HG02588 (cell line): ENCODE measurements around the gene CSTB.

Source experiments
- ATAC-seq: cut with Tn5 transposase; IDR thresholded peaks from one replicate; pipeline ENCODE4 v1.9.1; 2021; ENCODE audit warnings: mild to moderate bottlenecking, moderate library complexity; ENCODE audit not compliant: unreplicated experiment

Gene CSTB

GRCh38 chr21:43793243-43793642, 17.1 kb upstream of the CSTB start:
- ATAC-seq, result no peak

GRCh38 chr21:43792406-43792805, 16.3 kb upstream of the CSTB start:
- no peak for ATAC-seq

DNA sequence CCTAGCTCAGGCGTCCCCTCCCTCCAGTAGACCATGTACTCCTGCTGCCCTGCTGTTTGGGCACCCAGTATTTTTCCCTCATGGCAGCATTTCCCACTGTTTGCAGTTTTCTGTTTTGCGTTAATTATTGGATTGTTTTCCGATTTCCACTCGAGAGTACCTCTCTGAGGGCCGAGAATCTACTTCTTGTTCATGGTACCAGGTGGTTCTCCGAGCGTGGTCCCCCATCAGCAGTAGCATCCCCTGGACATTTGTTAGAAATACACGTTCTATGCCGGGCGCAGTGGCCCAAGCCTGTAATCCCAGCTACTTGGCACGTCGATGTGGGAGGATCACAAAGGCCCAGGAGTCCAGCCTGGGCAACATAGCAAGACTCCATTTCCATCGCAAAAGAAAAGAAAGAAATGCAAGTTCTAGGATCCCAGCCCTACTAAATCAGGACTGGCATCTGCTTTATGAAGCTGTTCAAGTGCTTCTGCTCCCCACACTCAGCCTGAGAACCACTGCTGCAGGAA, 14.0 kb upstream of the CSTB start:
- ATAC-seq, result no peak

DNA sequence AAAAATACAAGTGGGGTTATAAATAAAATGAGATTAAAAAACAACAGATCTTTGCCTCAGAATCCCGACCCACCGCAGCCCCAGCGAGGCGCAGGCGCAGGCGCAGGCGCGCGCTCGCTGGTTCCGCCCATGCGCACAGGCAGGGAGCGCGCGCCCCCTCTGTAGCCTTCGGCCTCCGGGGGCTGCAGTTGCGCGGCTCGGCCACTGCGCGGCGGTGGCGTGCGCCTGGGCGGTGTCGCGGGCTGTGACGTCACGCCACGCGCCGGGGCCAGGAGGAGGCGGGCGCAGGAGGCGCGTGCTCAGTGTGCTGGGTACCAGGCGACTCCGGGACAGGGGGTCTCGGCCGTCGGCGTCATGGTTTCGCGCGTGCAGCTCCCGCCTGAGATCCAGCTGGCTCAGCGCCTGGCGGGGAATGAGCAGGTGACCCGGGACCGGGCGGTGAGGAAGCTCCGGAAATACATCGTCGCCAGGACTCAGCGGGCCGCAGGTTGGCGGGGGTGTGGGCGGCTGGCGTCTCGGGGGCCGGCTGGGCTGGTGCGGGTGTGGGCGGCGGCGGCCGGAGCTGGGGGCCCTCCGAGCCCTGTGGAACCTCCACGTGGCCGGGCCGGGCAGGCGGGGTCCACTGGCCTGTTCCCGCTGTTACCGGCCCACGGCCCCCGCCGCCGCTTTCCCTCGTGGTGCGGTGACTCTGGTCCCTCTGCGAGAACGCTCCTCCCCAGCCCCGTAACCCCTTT, 13.3 kb upstream of the CSTB start, which contains the start of gene RRP1:
Gene RRP1, plus strand, starts transcription at position 302 of the 734 bp plus-strand sequence. Its CDS starts 53 bp downstream, at position 355.
- peak; percentile 77 for ATAC-seq

DNA sequence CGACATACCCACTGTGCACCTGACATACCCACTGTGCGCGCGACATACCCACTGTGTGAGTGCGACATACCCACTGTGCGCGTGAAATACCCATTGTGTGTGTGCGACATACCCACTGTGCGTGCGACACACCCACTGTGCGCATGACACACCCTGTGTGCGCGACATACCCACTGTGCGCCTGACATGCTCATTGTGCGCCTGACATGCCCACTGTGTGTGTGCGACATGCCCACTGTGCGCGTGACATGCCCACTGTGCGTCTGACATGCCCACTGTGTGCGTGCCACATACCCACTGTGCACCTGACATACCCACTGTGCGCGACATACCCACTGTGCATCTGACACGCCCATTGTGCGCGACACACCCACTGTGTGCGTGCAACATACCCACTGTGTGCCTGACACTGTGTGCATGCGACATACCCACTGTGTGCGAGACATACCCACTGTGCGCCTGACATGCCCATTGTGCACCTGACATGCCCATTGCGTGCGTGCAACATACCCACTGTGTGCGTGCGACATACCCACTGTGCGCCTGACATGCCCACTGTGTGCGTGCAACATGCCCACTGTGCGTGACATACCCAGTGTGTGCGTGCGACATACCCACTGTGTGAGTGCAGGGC, 10.8 kb upstream of the CSTB start:
- ATAC-seq, result no peak

- no peak for ATAC-seq
Measured at GRCh38 chr21:43786300-43786806, 10.2 kb upstream of the CSTB start.

DNA sequence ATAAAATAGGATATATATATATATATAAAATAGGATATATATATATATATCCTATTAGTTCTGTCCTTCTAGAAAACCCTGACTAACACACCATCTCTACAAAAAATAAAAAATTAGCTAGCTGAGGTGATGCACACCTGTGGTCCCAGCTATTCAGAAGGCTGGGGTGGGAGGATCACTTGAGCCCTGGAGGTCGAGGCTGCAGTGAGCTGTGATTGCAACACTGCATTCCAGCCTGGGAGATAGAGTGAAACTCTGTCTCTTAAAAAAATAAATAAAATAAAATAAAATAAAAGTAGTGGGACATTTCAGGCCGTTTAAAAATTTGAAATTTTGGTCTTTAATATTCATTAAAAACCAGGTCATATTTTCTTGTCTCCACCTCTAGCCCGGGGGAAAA, 9.0 kb upstream of the CSTB start:
- no peak for ATAC-seq

- ATAC-seq, result no peak
Measured at GRCh38 chr21:43783098-43783700, 7.1 kb upstream of the CSTB start.

- ATAC-seq, result no peak
Measured at GRCh38 chr21:43782431-43783097, 6.5 kb upstream of the CSTB start.

GRCh38 chr21:43781846-43782245, 5.7 kb upstream of the CSTB start:
- ATAC-seq, result no peak

GRCh38 chr21:43779660-43780059, 3.6 kb upstream of the CSTB start:
- ATAC-seq, result no peak

DNA sequence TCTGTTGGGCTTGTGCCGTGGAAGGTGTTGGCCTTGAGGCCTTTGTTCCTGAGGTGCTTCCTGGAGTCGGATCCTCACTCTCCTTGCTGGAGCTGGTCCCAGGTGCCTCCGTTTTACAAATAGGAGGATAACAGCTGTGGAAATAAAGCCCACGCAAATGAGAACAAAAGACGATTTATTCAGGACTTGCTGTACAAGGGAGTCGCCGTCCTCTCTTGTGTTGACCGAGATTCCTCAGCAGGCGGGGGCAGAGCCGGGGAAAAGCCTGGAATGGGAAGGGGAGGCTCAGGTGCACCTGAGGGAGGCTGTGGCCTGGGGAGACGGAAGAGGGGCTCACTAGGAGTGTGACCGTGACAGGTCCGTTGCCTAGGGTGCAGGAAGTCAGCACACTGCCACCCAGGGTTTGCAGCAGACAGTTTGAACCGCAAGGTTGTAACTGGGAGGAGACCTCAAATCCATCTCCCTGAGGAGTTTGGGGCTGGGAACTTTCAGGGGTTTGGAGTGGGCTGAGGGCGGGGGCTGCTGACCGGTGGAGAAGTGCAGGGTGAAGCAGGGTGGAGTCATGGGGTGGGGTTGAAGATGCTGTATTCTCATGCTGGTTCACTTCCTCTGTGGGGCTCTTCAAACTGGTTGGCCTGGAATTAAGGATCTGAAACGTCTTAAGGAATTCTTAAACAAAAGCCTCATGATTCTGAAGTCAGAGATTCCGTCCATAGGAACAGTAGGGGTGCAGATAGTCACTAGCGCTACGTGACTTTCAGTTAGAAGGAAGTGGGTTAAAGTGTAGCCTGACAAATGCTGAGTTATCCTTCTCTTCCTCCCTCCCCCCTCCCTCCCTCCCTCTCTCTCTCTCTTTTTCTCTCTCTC, 2.6 kb upstream of the CSTB start:
- no peak for ATAC-seq

DNA sequence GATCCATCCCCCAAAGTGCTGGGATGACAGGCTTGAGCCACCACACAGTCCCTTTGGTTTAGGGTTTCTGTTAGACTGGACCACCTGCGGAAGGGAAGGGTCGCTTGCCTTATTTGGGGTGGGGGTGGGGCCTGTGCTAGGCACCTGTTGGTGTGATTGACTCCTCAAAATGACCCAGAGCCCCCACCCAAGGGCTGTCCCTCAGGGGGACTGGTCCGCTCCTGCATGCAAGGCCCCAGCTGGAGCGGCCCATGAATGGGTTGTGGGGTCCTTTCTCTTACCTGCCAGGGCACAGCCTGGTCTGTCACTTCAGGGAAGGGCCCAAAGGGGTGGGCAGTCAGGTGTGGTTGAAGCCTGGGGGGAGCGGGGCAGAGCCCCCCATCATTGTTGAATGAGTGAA, 1.8 kb upstream of the CSTB start:
- no peak for ATAC-seq

- ATAC-seq, result no peak
Measured at GRCh38 chr21:43775190-43775589, 918 bp downstream of the CSTB start.

- ATAC-seq, result no peak
Measured at GRCh38 chr21:43774163-43774562, 1.9 kb downstream of the CSTB start.

DNA sequence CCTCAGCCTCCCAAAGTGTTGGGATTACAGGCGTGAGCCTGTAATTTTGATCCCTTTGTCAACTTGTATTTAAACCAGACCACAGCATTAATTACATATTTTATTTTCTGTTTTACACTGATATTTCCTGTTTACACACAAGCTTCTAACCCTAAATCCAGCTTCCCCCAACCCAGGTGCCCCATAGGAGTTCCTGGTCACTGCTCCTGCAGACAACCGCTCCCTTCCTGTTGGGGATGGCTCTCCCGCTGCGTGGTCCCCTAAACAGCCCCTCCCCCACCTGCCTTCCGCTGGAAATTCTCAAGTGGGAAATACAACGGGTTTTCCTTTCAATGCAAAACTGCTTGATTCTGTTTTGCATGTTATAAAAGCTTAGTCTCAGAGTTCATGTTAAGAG, 3.7 kb downstream of the CSTB start:
- no peak for ATAC-seq

- no peak for ATAC-seq
Measured at GRCh38 chr21:43771698-43772424, 4.2 kb downstream of the CSTB start.

DNA sequence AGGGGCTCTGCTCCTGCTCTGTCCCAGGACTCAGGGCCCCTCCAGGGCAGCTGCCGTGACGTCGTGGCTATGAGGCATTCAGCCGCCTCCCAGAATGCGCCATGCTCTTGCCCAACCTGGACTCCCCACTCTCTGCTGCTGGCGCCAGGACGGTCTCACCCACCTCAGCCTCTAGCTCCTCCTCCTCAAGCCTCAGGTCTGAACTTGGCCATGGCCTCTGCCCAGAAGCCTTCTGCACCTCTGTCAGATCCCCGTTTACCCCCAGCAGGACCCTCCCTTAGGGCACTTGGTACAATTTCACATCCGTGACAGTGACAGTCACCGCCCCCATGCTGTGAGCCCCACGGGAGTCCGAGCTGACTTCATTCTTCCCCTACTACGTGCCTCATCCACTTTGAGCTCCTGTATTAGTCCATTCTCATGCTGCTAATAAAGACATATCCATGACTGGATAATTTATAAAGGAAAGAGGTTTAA, 4.9 kb downstream of the CSTB start:
- no peak for ATAC-seq

GRCh38 chr21:43770066-43770655, 5.9 kb downstream of the CSTB start:
- ATAC-seq, result no peak
